NCI-H446 treated with DMSO at 0.1 percent for 48 hours (cell line): Measurements from ENCODE around the gene GLB1L.
"Not testable (repeated sequence)": the region's sequence is repeated elsewhere in the genome, so short reads cannot be mapped to it uniquely, and the experiment has no call there.

Experiments
- DNase-seq: peaks from one replicate; lab custom pipeline; 2025; lab: John Stamatoyannopoulos, UW

GLB1L gene

GRCh38 chr2:219245148-219245898 lies at the start of gene GLB1L, which contains the start of gene STK16:
GLB1L (minus strand) TSS chr2:219245444; CDS start chr2:219243573, 1,871 bp downstream.
STK16 (plus strand) TSS chr2:219245479; CDS start chr2:219246000, 521 bp downstream.
- peak; percentile 46 for DNase-seq

- no peak for DNase-seq
Observed at GRCh38 chr2:219294356-219295351, 49.4 kb upstream of the GLB1L start.

GRCh38 chr2:219293736-219294231 lies 48.5 kb upstream of the GLB1L start:
- DNase-seq, result no peak

- no peak for DNase-seq
Observed at GRCh38 chr2:219292616-219293015, 47.4 kb upstream of the GLB1L start.

- no peak for DNase-seq
Observed at GRCh38 chr2:219291910-219292490, 46.8 kb upstream of the GLB1L start.

- DNase-seq, result no peak
Observed at GRCh38 chr2:219291394-219291793, 46.1 kb upstream of the GLB1L start.

GRCh38 chr2:219290381-219291171 lies 45.3 kb upstream of the GLB1L start:
- no peak for DNase-seq

- peak; percentile 67 for DNase-seq
Observed at GRCh38 chr2:219289537-219290361, 44.5 kb upstream of the GLB1L start.

- no peak for DNase-seq
Observed at GRCh38 chr2:219289195-219289536, 43.9 kb upstream of the GLB1L start.

- DNase-seq, result no peak
Observed at GRCh38 chr2:219287580-219288265, 42.5 kb upstream of the GLB1L start.

- not testable (repeated sequence) for DNase-seq
Observed at GRCh38 chr2:219287116-219287440, 41.8 kb upstream of the GLB1L start.

- no peak for DNase-seq
Observed at GRCh38 chr2:219286436-219287115, 41.3 kb upstream of the GLB1L start.

GRCh38 chr2:219285894-219286425 lies 40.7 kb upstream of the GLB1L start:
- no peak for DNase-seq

- no peak for DNase-seq
Observed at GRCh38 chr2:219285373-219285735, 40.1 kb upstream of the GLB1L start.

- no peak for DNase-seq
Observed at GRCh38 chr2:219284501-219285372, 39.5 kb upstream of the GLB1L start.

GRCh38 chr2:219282943-219283581 lies 37.8 kb upstream of the GLB1L start:
- DNase-seq, result no peak

GRCh38 chr2:219282375-219282774 lies 37.1 kb upstream of the GLB1L start:
- no peak for DNase-seq

GRCh38 chr2:219281588-219281987 lies 36.3 kb upstream of the GLB1L start:
- no peak for DNase-seq
